ENCODE data around the gene MYO1G. TPM values are rescaled to one million over a fixed set of nuclear protein-coding genes. Genes with fewer than 3 reads are reported as not detected.
A peak's percentile ranks its signal among the peaks of the same experiment; 100 is the strongest.

MYO1G gene
- total and polyA plus RNA-seq, 10 of the 15 experiments (the other 5 are each of a cell fraction or from before 2014, with no cell fraction given), result 1.8 to 232 (median 134) TPM

DNA sequence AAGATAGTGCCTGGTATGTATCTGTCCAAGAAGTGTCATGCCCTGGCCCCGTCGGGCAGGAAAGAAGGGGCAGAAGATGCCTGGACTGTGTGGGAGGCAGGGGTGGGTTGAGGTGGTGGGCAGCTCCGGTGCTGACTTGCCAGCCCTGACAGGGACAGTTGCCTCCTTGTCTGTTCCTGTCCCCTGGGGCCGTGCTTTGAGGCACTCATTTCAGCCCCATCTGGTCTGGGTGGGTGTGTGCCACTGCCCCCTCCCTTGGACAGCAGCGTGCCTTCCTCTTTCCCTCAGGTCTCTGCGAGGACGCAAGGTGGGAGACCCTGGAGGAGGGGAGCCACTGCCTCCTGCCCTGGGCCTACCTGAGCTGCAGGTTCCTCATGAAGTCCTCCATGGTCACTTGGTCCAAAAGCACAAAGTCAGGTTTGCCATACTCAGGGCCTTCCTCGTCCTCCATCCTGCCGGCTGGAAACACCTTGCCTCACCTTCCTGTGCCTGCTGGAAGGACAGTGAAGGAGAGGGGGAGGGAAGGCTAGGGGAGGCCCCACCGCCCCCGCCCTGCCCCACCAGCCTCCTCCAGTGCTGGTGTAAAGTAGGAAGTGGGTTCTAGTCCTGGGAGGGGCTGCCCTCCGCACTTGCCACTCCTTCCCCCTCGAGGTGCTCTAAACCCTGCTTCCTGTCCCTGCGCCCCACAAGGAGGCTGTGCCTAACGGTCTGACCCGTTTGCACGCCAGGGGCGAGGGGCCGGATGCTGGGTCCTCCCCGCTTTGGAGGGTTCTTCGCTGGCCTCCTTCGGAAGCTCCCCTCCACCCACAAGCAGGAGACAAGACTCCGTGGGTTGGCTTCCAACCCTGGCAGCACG lies at the start of gene MYO1G (continued):
- TF ChIP-seq EP300 (IDR thresholded peaks at IDR 0.05; ENCODE audit: borderline replicate concordance in 1 of 2, control insufficient read depth in 1 of 2, low read depth in 2 of 2, low read length in 2 of 2), result peak; percentile 80 to 95
- TF ChIP-seq, protein P1, sequence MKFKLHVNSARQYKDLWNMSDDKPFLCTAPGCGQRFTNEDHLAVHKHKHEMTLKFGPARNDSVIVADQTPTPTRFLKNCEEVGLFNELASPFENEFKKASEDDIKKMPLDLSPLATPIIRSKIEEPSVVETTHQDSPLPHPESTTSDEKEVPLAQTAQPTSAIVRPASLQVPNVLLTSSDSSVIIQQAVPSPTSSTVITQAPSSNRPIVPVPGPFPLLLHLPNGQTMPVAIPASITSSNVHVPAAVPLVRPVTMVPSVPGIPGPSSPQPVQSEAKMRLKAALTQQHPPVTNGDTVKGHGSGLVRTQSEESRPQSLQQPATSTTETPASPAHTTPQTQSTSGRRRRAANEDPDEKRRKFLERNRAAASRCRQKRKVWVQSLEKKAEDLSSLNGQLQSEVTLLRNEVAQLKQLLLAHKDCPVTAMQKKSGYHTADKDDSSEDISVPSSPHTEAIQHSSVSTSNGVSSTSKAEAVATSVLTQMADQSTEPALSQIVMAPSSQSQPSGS (IDR thresholded peaks at IDR 0.05; ENCODE audit: low read length), result no peak
- TF ChIP-seq ZBTB33 (IDR thresholded peaks at IDR 0.05), result no peak
- TF ChIP-seq, protein P2, sequence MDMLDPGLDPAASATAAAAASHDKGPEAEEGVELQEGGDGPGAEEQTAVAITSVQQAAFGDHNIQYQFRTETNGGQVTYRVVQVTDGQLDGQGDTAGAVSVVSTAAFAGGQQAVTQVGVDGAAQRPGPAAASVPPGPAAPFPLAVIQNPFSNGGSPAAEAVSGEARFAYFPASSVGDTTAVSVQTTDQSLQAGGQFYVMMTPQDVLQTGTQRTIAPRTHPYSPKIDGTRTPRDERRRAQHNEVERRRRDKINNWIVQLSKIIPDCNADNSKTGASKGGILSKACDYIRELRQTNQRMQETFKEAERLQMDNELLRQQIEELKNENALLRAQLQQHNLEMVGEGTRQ (IDR thresholded peaks at IDR 0.05; ENCODE audit: borderline replicate concordance, low read depth, low read length), result no peak
- peak; percentile 5; the same call in 1 of the 2 replicates for TF ChIP-seq YY1 (IDR thresholded peaks at IDR 0.05; ENCODE audit: low read depth, low read length)
- peak; percentile 79 for TF ChIP-seq NBN (IDR thresholded peaks at IDR 0.05)
- TF ChIP-seq IRF3 (IDR thresholded peaks at IDR 0.05), result no peak
- no peak for TF ChIP-seq NFYB (IDR thresholded peaks at IDR 0.05; ENCODE audit: insufficient read depth, low read depth, low read length)
- TF ChIP-seq DPF2 (IDR thresholded peaks at IDR 0.05), result peak; percentile 58
- TF ChIP-seq TAF1 (IDR thresholded peaks at IDR 0.05; ENCODE audit: borderline replicate concordance, low read depth, low read length), result peak; percentile 71; the same call in 1 of the 2 replicates
- peak; percentile 76 for TF ChIP-seq POLR2AphosphoS2 (IDR thresholded peaks at IDR 0.05; ENCODE audit: low read depth, low read length)
- TF ChIP-seq, protein P3, sequence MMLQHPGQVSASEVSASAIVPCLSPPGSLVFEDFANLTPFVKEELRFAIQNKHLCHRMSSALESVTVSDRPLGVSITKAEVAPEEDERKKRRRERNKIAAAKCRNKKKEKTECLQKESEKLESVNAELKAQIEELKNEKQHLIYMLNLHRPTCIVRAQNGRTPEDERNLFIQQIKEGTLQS (IDR thresholded peaks at IDR 0.05; ENCODE audit: borderline replicate concordance, extremely low read depth, low read depth, low read length), result no peak
- TF ChIP-seq RELA (IDR thresholded peaks at IDR 0.05; ENCODE audit: borderline replicate concordance, partially characterized antibody), result peak; percentile 36
- peak; percentile 81 for TF ChIP-seq POLR2A (IDR thresholded peaks at IDR 0.05; ENCODE audit: low read depth, low read length)
- TF ChIP-seq SIN3A (IDR thresholded peaks at IDR 0.05; ENCODE audit: low read depth, low read length), result peak; percentile 64; the same call in 1 of the 2 replicates
- peak; percentile 59; the same call in 1 of the 2 replicates for TF ChIP-seq MEF2A (IDR thresholded peaks at IDR 0.05; ENCODE audit: insufficient read depth, low read depth, low read length)
- TF ChIP-seq CREM (IDR thresholded peaks at IDR 0.05; ENCODE audit: low read depth), result peak; percentile 66; the same call in 1 of the 2 replicates
- TF ChIP-seq, protein P4, sequence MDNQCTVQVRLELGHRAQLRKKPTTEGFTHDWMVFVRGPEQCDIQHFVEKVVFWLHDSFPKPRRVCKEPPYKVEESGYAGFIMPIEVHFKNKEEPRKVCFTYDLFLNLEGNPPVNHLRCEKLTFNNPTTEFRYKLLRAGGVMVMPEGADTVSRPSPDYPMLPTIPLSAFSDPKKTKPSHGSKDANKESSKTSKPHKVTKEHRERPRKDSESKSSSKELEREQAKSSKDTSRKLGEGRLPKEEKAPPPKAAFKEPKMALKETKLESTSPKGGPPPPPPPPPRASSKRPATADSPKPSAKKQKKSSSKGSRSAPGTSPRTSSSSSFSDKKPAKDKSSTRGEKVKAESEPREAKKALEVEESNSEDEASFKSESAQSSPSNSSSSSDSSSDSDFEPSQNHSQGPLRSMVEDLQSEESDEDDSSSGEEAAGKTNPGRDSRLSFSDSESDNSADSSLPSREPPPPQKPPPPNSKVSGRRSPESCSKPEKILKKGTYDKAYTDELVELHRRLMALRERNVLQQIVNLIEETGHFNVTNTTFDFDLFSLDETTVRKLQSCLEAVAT (IDR thresholded peaks at IDR 0.05), result peak; percentile 52; the same call in 1 of the 2 replicates
- 0 out of 2 replicates have a peak, but pooled peaks have one; percentile 27 for TF ChIP-seq CHD1 (IDR thresholded peaks at IDR 0.05; ENCODE audit: low read depth, low read length)
- TF ChIP-seq PBX3 (IDR thresholded peaks at IDR 0.05; ENCODE audit: insufficient replicate concordance, low read depth, low read length), result no peak
- no peak for TF ChIP-seq FOXK2 (IDR thresholded peaks at IDR 0.05)

All from GM12878 (cell line).